GM19438 (cell line): ENCODE measurements around the gene IGSF3.
"Not testable (repeated sequence)": the region's sequence is repeated elsewhere in the genome, so short reads cannot be mapped to it uniquely, and the experiment has no call there.

Experiments used
- ATAC-seq: cut with Tn5 transposase; IDR thresholded peaks from one replicate; pipeline ENCODE4 v1.9.1; 2021; ENCODE audit warnings: low read depth; ENCODE audit not compliant: unreplicated experiment

Gene IGSF3

GRCh38 chr1:116631996-116632925, 35.3 kb downstream of the IGSF3 start:
- not testable (repeated sequence) for ATAC-seq

- not testable (repeated sequence) for ATAC-seq
These were observed 36.0 kb downstream of the IGSF3 start for GRCh38 chr1:116631554-116631953.

- ATAC-seq = not testable (repeated sequence)
These were observed 37.5 kb downstream of the IGSF3 start for GRCh38 chr1:116630057-116630456.

- not testable (repeated sequence) for ATAC-seq
These were observed 38.1 kb downstream of the IGSF3 start for GRCh38 chr1:116629441-116629840.

- no peak for ATAC-seq
These were observed 39.1 kb downstream of the IGSF3 start for GRCh38 chr1:116628448-116628847.

GRCh38 chr1:116627357-116627756, 40.2 kb downstream of the IGSF3 start:
- ATAC-seq = not testable (repeated sequence)

- ATAC-seq = not testable (repeated sequence)
These were observed 40.6 kb downstream of the IGSF3 start for GRCh38 chr1:116626915-116627314.

GRCh38 chr1:116625155-116625554, 42.4 kb downstream of the IGSF3 start:
- not testable (repeated sequence) for ATAC-seq

GRCh38 chr1:116624040-116624439, 43.5 kb downstream of the IGSF3 start:
- ATAC-seq = no peak

GRCh38 chr1:116622496-116622895, 45.0 kb downstream of the IGSF3 start:
- ATAC-seq = not testable (repeated sequence)

- ATAC-seq = not testable (repeated sequence)
These were observed 45.8 kb downstream of the IGSF3 start for GRCh38 chr1:116621756-116622155.

- not testable (repeated sequence) for ATAC-seq
These were observed 47.1 kb downstream of the IGSF3 start for GRCh38 chr1:116620392-116620791.

GRCh38 chr1:116619106-116619505, 48.4 kb downstream of the IGSF3 start:
- ATAC-seq = not testable (repeated sequence)

- ATAC-seq = not testable (repeated sequence)
These were observed 49.7 kb downstream of the IGSF3 start for GRCh38 chr1:116617808-116618207.

GRCh38 chr1:116613825-116614224, 53.7 kb downstream of the IGSF3 start:
- not testable (repeated sequence) for ATAC-seq

- not testable (repeated sequence) for ATAC-seq
These were observed 57.6 kb downstream of the IGSF3 start for GRCh38 chr1:116609801-116610371.

- not testable (repeated sequence) for ATAC-seq
These were observed 58.7 kb downstream of the IGSF3 start for GRCh38 chr1:116608841-116609240.

- ATAC-seq = not testable (repeated sequence)
These were observed 59.4 kb downstream of the IGSF3 start for GRCh38 chr1:116608151-116608550.

GRCh38 chr1:116607463-116607862, 60.1 kb downstream of the IGSF3 start:
- not testable (repeated sequence) for ATAC-seq

- ATAC-seq = not testable (repeated sequence)
These were observed 61.5 kb downstream of the IGSF3 start for GRCh38 chr1:116606067-116606466.

- ATAC-seq = no peak
These were observed 62.2 kb downstream of the IGSF3 start for GRCh38 chr1:116605315-116605714.

- not testable (repeated sequence) for ATAC-seq
These were observed 63.1 kb downstream of the IGSF3 start for GRCh38 chr1:116604408-116604807.
